LNCaP clone FGC (cell line): ENCODE results near the gene KRT9.

Experiments
- DNase-seq: peaks from one replicate; pipeline ENCODE4 v3.0.0-alpha.2; 2011; ENCODE audit warnings: low read depth
- H3K4me3 ChIP-seq: 2 replicates; pipeline ENCODE4 v1.5.1; 2011; ENCODE audit warnings: mild to moderate bottlenecking, low read depth, low read length, control low read depth
- TF ChIP-seq, protein P1 (sequence below): IDR thresholded peaks from 2 replicates; pipeline ENCODE4 v1.5.1; 2012; ENCODE audit warnings: mild to moderate bottlenecking; ENCODE audit not compliant: control insufficient read depth, insufficient read depth; ENCODE audit errors: extremely low read depth

KRT9 gene

GRCh38 chr17:41530062-41531048 lies 41.5 kb downstream of the KRT9 start:
- DNase-seq = no peak
- no peak overlapping the region for H3K4me3 ChIP-seq
- TF ChIP-seq, protein P1, sequence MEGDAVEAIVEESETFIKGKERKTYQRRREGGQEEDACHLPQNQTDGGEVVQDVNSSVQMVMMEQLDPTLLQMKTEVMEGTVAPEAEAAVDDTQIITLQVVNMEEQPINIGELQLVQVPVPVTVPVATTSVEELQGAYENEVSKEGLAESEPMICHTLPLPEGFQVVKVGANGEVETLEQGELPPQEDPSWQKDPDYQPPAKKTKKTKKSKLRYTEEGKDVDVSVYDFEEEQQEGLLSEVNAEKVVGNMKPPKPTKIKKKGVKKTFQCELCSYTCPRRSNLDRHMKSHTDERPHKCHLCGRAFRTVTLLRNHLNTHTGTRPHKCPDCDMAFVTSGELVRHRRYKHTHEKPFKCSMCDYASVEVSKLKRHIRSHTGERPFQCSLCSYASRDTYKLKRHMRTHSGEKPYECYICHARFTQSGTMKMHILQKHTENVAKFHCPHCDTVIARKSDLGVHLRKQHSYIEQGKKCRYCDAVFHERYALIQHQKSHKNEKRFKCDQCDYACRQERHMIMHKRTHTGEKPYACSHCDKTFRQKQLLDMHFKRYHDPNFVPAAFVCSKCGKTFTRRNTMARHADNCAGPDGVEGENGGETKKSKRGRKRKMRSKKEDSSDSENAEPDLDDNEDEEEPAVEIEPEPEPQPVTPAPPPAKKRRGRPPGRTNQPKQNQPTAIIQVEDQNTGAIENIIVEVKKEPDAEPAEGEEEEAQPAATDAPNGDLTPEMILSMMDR = no peak

- DNase-seq = no peak
- H3K4me3 ChIP-seq = no peak overlapping the region
- TF ChIP-seq, protein P1 = no peak
Measured at GRCh38 chr17:41529491-41529915, 42.4 kb downstream of the KRT9 start.

DNA sequence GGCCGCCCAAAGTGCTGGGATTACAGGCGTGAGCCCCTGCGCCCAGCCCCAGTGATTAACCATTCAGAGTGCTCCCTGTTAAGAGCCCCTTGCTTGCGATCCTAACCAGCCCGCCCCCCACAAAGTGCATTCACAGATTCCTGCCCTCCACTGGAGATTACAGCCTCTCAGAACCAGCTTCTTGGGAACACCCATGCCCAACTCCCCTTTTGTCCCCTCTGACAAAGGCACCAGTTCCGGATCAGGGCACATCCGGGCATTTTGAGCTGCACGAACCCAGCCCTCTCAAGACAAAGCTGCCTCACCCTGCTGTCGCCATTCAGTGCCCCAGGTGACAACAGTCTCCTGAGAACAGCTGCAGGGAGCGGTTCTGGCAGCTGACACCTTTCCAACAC lies 42.9 kb downstream of the KRT9 start:
- TF ChIP-seq, protein P1 = no peak
- no peak overlapping the region for H3K4me3 ChIP-seq
- DNase-seq = no peak

DNA sequence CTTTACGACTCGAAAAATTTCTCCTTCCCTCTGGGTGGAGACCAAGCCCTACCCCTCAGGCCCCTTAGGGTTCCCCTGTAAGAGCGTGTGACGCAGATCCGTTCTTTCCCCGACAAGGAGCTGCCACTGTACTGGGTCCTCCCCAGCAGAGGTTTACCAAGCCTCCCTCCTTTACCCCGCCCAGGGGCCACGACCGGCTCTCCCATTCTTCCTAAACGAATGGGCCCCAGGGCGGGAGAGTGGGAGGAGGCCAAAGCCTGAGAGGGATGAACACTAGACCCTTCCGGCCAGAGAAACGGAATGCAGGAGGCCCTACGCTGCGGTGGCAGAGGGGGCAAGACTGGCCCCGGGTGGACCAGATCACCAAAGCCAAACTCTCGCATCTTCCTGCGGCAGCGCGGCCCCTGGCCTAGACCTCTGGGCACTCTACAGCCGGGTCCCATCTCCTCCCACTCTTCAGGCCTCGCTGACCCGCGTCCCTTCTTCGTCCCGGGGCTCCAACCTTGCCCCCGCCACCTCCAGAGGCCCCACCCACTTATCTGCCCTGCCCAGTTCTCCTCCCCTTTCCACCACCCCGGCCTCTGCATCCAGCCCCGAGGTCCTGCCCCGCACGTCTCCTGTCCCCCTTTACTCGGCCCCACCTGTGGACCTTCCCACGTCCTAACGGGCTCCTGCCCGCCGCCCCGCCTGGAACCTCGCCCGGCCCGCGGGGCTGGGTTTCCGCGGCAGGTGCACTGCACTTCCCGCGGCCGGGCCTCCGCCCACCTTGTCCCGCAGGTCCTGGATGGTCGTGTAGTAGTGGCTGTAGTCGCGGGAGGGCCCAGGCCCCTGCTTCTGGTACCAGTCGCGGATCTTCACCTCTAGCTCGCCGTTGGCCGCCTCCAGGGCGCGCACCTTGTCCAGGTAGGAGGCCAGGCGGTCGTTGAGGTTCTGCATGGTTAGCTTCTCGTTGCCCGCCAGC lies 44.5 kb downstream of the KRT9 start:
- no peak overlapping the region for H3K4me3 ChIP-seq
- TF ChIP-seq, protein P1 = no peak
- no peak for DNase-seq

DNA sequence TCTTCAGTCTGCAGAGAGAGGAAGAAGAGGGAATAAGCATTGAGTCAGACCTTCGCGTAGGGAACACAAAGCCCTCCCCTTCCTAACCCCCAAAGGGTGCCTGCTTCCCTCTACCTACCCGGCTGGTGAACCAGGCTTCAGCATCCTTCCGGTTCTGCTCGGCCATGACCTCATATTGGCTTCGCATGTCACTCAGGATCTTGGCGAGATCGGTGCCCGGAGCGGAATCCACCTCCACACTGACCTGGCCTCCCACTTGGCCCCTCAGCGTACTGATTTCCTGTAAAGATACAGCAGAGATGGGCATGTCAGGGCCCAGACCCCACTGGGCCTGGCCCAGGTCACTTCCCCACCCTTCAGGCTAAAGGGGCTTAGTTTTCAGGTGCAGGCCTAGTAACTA lies 47.6 kb downstream of the KRT9 start:
- no peak for DNase-seq
- H3K4me3 ChIP-seq = no peak overlapping the region
- TF ChIP-seq, protein P1 = no peak

DNA sequence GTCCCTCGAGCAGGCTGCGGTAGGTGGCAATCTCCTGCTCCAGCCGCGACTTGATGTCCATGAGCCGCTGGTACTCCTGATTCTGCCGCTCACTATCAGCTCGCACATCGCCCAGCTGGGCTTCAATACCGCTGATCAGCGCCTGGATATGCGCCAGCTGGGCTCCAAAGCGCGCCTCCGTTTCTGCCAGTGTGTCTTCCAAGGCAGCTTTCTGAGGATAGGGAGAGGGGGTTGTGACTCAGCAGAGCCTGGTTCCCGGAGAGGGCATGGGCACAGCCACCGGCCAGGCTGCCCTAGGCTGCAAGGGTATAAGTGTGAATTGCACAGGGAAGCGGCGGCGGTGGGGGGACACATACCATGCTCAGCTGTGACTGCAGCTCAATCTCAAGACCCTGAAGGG lies 48.1 kb downstream of the KRT9 start:
- DNase-seq = no peak
- TF ChIP-seq, protein P1 = no peak
- H3K4me3 ChIP-seq = no peak overlapping the region
